ENCODE data around the gene FER. TPM values are rescaled to one million over a fixed set of nuclear protein-coding genes. Genes with fewer than 3 reads are reported as not detected.

Gene FER
- polyA plus RNA-seq, 1 donor (not counting 4 experiments of a cell fraction or from before 2014, with no cell fraction given): 17.1 TPM

- no peak for FAIRE-seq
- no peak for TF ChIP-seq EZH2 (IDR thresholded peaks at IDR 0.05; ENCODE audit: low read length)
- TF ChIP-seq CTCF (optimal IDR thresholded peaks at IDR 0.05 in 1 of 3, IDR thresholded peaks at IDR 0.05 in 1 of 3, conservative IDR thresholded peaks at IDR 0.05 in 1 of 3; ENCODE audit: extremely low read depth in 1 of 3, insufficient read depth in 2 of 3, low read length in 3 of 3): no peak
- dilution Hi-C loops (cut with MboI; ENCODE audit: extremely low pct_ligation_motif_present, low sequenced_read_pairs): no loop called here
Observed at GRCh38 chr5:109076741-109077140, 329.0 kb downstream of the FER start.

GRCh38 chr5:109078448-109078847 lies 330.8 kb downstream of the FER start:
- Histone ChIP-seq H3K27me3 (ENCODE audit: control insufficient read depth, extremely low read depth, insufficient read depth, low read length) (no peaks in the 10 kb centered on the region), H3K9me1 (ENCODE audit: control insufficient read depth, extremely low read depth, insufficient read depth, low read length) (peaks cover under 1% of the 10 kb centered on the region), H3K27ac (ENCODE audit: control insufficient read depth, insufficient read depth, low read length) (no peak overlapping the region), H3K79me2 (ENCODE audit: control insufficient read depth, insufficient read depth, low read length) (no peaks in the 10 kb centered on the region), H3K4me1 (ENCODE audit: control insufficient read depth, extremely low read depth, insufficient read depth, low read length) (no peaks in the 10 kb centered on the region), H3K9me3 (ENCODE audit: control insufficient read depth, low read depth, low read length) (no peaks in the 10 kb centered on the region), H2AFZ (ENCODE audit: control insufficient read depth, low read length) (no peak overlapping the region), H3K4me2 (ENCODE audit: control insufficient read depth, extremely low read depth, insufficient read depth, low read depth, low read length) (no peak overlapping the region), H3K4me3 (ENCODE audit: control insufficient read depth in 2 of 3, extremely low read depth in 1 of 3, insufficient read depth in 2 of 3, low read depth in 1 of 3, low read length in 3 of 3) (no peak overlapping the region), H4K20me1 (ENCODE audit: control insufficient read depth, extremely low read depth, insufficient read depth, low read length) (no peaks in the 10 kb centered on the region), H3K9ac (ENCODE audit: control insufficient read depth, extremely low read depth, insufficient read depth, low read length) (no peak overlapping the region), H3K36me3 (ENCODE audit: control insufficient read depth in 2 of 2, extremely low read depth in 1 of 2, insufficient read depth in 2 of 2, low read length in 2 of 2) (no peaks in the 10 kb centered on the region)
- DNase-seq (ENCODE audit: low read depth, low spot score) (no peak), FAIRE-seq (no peak)
- dilution Hi-C loops (cut with MboI; ENCODE audit: extremely low pct_ligation_motif_present, low sequenced_read_pairs): no loop called here
- no peak for TF ChIP-seq CTCF (optimal IDR thresholded peaks at IDR 0.05 in 1 of 3, IDR thresholded peaks at IDR 0.05 in 1 of 3, conservative IDR thresholded peaks at IDR 0.05 in 1 of 3; ENCODE audit: extremely low read depth in 1 of 3, insufficient read depth in 2 of 3, low read length in 3 of 3)

More at GRCh38 chr5:109076741-109077140, 329.0 kb downstream of the FER start:
- Histone ChIP-seq H3K9me3 (ENCODE audit: control insufficient read depth, low read depth, low read length) (no peaks in the 10 kb centered on the region), H3K9ac (ENCODE audit: control insufficient read depth, extremely low read depth, insufficient read depth, low read length) (no peak overlapping the region), H3K79me2 (ENCODE audit: control insufficient read depth, insufficient read depth, low read length) (no peaks in the 10 kb centered on the region), H4K20me1 (ENCODE audit: control insufficient read depth, extremely low read depth, insufficient read depth, low read length) (no peaks in the 10 kb centered on the region), H3K36me3 (ENCODE audit: control insufficient read depth in 2 of 2, extremely low read depth in 1 of 2, insufficient read depth in 2 of 2, low read length in 2 of 2) (no peaks in the 10 kb centered on the region), H2AFZ (ENCODE audit: control insufficient read depth, low read length) (no peak overlapping the region), H3K9me1 (ENCODE audit: control insufficient read depth, extremely low read depth, insufficient read depth, low read length) (peaks cover 2% of the 10 kb centered on the region), H3K4me1 (ENCODE audit: control insufficient read depth, extremely low read depth, insufficient read depth, low read length) (no peaks in the 10 kb centered on the region), H3K4me3 (ENCODE audit: control insufficient read depth in 2 of 3, extremely low read depth in 1 of 3, insufficient read depth in 2 of 3, low read depth in 1 of 3, low read length in 3 of 3) (no peak overlapping the region), H3K27ac (ENCODE audit: control insufficient read depth, insufficient read depth, low read length) (no peak overlapping the region), H3K4me2 (ENCODE audit: control insufficient read depth, extremely low read depth, insufficient read depth, low read depth, low read length) (no peak overlapping the region), H3K27me3 (ENCODE audit: control insufficient read depth, extremely low read depth, insufficient read depth, low read length) (no peaks in the 10 kb centered on the region)
- no peak for DNase-seq (ENCODE audit: low read depth, low spot score)

Data from keratinocyte (primary cell).